Stimulated activated naive CD8-positive, alpha-beta T cell treated with anti-CD3 and anti-CD28 coated beads, Interleukin-15, amount 100 ng/mL, for 72 hours (primary cell): ENCODE measurements around the gene HMHB1.

Experiments used
- ATAC-seq: fragments of 150-1000 bp; cut with Tn5 transposase; 2 replicates; pipeline ENCODE4 v1.10.0; 2021; ENCODE audit warnings: mild to moderate bottlenecking, moderate library complexity
- DNase-seq, 2 donors: peaks; one replicate each; pipeline ENCODE4 v3.0.0; 2021 to 2022
- H3K27ac Mint-ChIP-seq, 2 donors: one replicate each; pipeline ENCODE4 v1.8.0; 2022; ENCODE audit warnings: mild to moderate bottlenecking in 2 of 2, mixed read lengths in 2 of 2, moderate library complexity in 2 of 2
- H3K27me3 Mint-ChIP-seq: one replicate; pipeline ENCODE4 v1.8.0; 2022; ENCODE audit warnings: mixed read lengths
- H3K4me1 Mint-ChIP-seq: one replicate; pipeline ENCODE4 v1.8.0; 2022; ENCODE audit warnings: mild to moderate bottlenecking, mixed read lengths
- H3K4me3 Mint-ChIP-seq, 2 donors: one replicate each; pipeline ENCODE4 v1.8.0; 2022; ENCODE audit warnings: mild to moderate bottlenecking in 2 of 2, mixed read lengths in 2 of 2, moderate library complexity in 1 of 2
- H3K9me3 Mint-ChIP-seq, 2 donors: one replicate each; pipeline ENCODE4 v1.8.0; 2022; ENCODE audit warnings: mixed read lengths in 2 of 2

HMHB1 gene

DNA sequence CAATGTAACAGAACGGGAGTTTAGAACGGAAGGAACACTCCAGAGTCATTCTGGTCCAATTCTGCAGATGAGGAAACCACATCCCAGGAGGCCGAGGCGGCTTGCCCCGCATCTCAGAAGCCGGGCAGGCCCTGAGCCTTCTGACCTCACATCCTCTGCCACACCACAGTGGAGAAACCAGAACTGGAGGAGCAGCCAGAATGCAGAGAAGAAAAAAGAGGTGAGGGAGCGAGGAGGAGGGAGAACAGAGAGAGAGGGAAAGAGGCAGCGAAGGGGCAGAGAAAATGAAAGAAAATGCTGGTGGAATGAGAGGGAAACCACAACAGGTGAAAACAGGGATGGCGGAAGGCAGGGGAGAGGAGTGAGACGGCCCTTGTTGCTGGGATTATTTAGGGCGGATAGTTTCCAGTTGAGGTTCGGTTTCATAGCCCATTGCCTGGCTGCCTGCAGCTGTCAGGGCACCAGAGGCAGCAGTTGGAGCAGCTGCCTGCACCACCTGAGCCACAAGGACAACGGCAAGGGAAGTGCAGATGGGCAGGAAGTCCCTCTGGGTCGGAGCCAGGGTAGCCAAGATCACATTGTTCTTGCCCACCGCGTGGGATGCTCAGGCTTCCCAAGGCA, at the start of gene HMHB1:
Gene HMHB1 (plus strand): TSS at position 77 of the 621 bp plus-strand sequence.
- Mint-ChIP-seq H3K4me1 (peaks cover 18% of the 10 kb centered on the region), H3K9me3 (no peaks in the 10 kb centered on the region), H3K4me3 (peak within 1 kb of the TSS; percentile 62 to 85), H3K27me3 (peaks cover 10% of the 10 kb centered on the region), H3K27ac (peak within 1 kb of the TSS; percentile 35 to 94)
- DNase-seq = peak in 1 of 2 donors; percentile 28
- ATAC-seq = peak; percentile 82

DNA sequence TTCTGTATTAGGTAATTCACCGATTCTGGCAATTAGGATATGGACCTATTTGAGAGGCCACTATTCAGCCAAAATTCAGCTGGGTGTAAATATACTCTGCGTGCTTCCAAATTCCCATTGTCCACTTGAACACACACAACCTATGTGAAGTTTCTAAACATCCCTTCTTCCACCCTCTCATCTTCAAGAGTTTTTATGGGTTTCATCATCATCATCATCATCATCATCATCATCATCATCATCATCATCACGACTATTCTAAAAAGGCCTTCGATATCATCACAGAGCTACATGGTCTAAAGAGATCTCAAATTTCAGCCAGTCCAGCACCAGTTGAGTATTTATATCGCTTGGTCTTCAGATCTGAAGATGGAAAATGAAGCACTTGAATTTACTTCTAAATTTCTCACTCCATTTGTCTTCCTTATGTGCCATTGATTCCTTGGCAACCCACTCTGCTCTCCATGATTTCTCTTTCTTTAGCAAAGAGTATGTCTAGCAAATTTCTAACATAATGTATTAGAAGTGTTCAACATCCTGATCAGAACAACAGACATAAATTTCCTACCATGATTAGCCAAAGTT, 49.2 kb upstream of the HMHB1 start:
- Mint-ChIP-seq H3K27ac (no peak overlapping the region), H3K4me3 (no peak overlapping the region), H3K4me1 (no peaks in the 10 kb centered on the region), H3K9me3 (no peaks in the 10 kb centered on the region), H3K27me3 (peaks cover 12% of the 10 kb centered on the region)
- ATAC-seq (no peak), DNase-seq (no peak)

DNA sequence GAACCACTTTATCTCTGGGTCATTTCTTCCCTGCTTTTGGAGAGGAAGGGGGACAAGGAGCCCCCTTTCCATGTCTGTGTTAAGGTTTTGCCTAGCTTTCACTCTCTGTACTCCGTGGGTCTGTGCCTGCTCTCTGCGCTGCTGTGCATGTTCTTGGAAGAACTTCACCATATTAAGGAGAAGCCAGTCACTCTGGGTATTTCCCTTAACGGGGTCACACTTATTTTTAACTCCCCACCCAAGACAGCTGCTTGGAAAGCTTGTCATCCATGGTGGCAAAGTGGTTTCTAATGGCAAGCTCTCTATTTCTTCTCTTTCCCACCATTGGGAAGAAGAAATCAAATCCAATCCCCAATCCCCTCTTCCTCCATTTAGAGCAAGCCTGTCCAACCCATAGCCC, 44.8 kb upstream of the HMHB1 start:
- DNase-seq = no peak
- H3K4me3 Mint-ChIP-seq = no peak overlapping the region

DNA sequence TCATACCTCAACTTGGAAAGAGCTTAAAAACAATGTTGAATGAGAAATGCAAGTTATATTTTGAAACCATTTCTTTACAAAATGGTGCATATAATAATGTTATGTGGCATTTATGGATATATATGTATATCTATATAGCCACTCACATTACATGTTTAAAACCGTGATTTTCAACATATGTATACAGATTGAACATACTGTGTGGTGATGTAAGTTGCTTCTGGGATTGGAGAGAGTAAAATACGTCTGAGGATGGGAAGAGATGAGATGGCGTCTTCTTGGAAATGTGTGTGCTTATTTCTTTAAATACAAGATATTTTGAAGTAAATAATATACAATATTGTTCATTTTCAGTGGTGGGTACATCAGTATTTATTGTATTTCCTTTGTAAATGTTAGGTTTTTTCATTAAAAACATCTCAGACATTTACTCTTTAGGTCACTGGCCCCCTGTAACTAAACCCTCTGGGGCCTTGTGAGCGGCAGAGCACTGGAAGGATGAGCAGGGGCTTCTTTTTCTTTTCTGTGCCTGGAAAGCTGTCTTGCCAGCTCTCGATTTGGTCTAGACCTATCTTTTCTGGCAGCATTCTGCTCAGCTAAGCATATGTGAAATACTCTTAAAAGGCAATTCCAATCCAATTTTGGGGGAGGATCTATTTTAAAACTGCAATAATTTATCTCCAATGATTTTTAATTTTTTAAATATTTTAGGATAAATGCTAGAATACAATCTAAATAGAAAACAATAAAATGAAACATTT, 42.8 kb upstream of the HMHB1 start:
- Mint-ChIP-seq H3K4me3 (no peak overlapping the region), H3K4me1 (no peaks in the 10 kb centered on the region)

More for the DNA sequence above, 44.8 kb upstream of the HMHB1 start:
- Mint-ChIP-seq H3K4me1 (no peaks in the 10 kb centered on the region), H3K27ac (no peak overlapping the region), H3K27me3 (peaks cover 21% of the 10 kb centered on the region), H3K9me3 (no peaks in the 10 kb centered on the region)
- no peak for ATAC-seq

DNA sequence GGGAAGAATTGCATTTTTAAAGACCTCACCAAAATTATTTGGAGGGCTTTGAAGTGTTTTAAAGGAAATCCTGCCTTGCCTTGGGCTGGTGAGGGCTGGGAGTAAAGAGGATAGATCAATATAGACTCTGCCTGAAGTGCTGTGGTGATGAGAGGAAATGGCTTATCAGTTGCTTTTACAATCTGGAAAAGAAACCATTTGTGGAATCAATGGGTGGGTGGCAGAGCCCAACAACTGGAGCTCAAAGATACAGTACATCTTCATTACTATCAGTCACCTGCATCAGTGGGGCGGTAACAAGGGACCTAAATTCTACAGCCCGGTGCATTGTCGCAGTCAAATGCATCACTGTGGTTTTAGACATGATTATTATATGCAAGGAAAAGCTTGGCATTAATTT, 41.5 kb upstream of the HMHB1 start:
- ATAC-seq = no peak
- H3K4me3 Mint-ChIP-seq = no peak overlapping the region
- DNase-seq = no peak
- H3K27ac Mint-ChIP-seq = no peak overlapping the region
- no peaks in the 10 kb centered on the region for H3K4me1 Mint-ChIP-seq
- H3K9me3 Mint-ChIP-seq = no peaks in the 10 kb centered on the region
- H3K27me3 Mint-ChIP-seq = peaks cover 21% of the 10 kb centered on the region

More for the DNA sequence above, 42.8 kb upstream of the HMHB1 start:
- H3K27me3 Mint-ChIP-seq = peaks cover 21% of the 10 kb centered on the region
- H3K27ac Mint-ChIP-seq = no peak overlapping the region
- DNase-seq (no peak), ATAC-seq (no peak)
- no peaks in the 10 kb centered on the region for H3K9me3 Mint-ChIP-seq

DNA sequence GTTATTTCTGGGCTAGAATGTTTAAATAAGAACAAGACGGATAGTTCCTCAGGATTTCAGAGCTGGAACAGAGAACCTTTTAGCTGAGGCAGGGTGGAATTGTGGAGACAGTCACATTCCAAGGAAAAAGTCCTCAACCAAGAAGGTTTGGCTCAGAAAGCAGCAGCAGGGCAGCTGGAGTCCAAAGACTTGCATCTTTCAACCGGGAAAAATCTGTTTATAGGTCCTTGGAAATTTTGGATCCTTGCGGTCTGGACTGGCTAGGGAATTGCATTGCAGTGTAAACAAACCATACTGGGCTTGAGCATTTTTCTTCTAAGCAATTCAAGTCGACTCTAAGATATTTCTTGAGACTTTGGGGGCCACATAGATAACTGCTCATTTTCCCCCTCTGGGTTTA, 40.8 kb upstream of the HMHB1 start:
- no peak overlapping the region for H3K27ac Mint-ChIP-seq

DNA sequence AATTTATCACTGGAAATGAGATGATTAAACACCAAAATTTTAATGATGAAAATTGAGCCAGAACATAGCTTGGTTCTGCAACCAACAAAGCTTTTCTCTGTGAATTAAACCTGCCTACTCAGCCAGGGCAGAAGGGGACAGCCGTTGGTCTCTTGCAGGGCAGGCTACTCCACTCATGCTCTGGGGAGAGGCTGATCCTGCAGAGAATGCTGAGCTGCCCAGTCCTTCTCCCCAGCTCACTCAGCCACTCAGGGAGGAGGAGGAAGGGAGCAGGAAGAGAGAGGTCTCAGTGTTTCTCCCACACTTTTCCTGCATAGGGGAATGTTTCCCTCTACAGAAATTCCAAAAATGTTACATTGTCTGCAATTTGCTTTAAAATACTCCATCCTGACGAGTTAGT, 40.4 kb upstream of the HMHB1 start:
- H3K4me3 Mint-ChIP-seq = no peak overlapping the region
- peaks cover 14% of the 10 kb centered on the region for H3K27me3 Mint-ChIP-seq
- no peaks in the 10 kb centered on the region for H3K9me3 Mint-ChIP-seq
- no peak for DNase-seq
- no peak for ATAC-seq
- H3K4me1 Mint-ChIP-seq = no peaks in the 10 kb centered on the region
- no peak overlapping the region for H3K27ac Mint-ChIP-seq

More for the DNA sequence above, 40.8 kb upstream of the HMHB1 start:
- Mint-ChIP-seq H3K9me3 (no peaks in the 10 kb centered on the region), H3K4me1 (no peaks in the 10 kb centered on the region), H3K4me3 (no peak overlapping the region), H3K27me3 (peaks cover 18% of the 10 kb centered on the region)
- DNase-seq (no peak), ATAC-seq (no peak)

DNA sequence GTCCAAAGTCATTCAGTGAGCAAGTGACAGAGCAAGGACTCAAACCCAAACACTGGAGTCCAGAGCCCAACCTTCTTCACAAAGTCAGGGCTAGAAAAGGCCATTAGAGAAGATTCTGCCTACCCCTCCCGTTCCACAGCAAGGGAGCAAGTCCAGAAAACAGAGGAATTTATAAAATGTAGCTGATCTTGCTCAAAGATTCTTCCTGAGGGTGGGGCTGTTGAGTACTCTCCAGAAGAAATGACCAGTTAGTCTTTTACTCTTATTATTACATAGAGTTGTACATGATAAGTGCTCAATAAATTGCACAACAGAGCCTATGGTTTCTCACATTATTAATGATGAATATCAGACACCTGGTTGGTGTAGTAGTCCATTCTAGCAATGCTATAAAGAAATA, 39.3 kb upstream of the HMHB1 start:
- no peak for DNase-seq
- Mint-ChIP-seq H3K4me1 (no peaks in the 10 kb centered on the region), H3K4me3 (no peak overlapping the region), H3K27ac (no peak overlapping the region), H3K27me3 (peaks cover 10% of the 10 kb centered on the region), H3K9me3 (no peaks in the 10 kb centered on the region)
- ATAC-seq = no peak

DNA sequence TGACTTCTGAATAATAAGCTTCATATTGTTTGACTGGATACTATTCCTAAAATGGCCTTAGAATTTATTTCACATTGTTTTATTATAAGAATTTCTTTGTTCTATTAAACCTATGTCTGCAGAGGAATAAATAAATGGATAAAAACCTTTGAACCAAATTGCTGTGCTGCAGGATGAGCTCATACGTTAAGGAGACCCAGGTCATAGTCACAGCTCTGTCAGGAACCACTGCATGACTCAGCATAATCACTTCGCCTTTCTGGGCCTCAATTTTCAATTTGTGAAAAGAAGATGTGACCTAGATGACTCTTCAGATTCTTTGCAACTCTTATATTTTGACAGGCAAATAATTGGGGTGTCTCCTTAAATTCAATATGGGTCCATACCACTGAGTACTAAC, 36.7 kb upstream of the HMHB1 start:
- peaks cover 3% of the 10 kb centered on the region for H3K27me3 Mint-ChIP-seq
- H3K27ac Mint-ChIP-seq = no peak overlapping the region
- no peaks in the 10 kb centered on the region for H3K9me3 Mint-ChIP-seq
- no peak overlapping the region for H3K4me3 Mint-ChIP-seq
- H3K4me1 Mint-ChIP-seq = no peaks in the 10 kb centered on the region
- DNase-seq (no peak), ATAC-seq (no peak)

DNA sequence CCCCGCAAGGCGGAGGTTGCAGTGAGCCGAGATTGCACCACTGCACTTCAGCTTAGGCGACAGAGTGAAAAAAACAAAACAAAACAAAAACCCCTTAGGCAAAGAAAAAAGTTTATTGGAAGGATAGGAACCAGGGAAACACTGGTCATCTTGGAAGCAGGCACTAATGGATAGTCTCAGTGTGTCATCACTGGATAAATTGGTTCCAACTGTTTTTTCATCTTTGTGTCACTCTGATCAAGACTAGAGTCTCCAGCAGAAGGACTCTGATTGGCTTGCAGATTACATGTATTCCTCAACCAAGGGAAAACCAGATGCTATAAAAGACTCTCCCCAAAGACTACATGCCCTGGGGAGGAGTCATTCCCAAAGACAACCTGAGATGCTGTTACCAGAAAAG, 35.0 kb upstream of the HMHB1 start:
- no peak overlapping the region for H3K27ac Mint-ChIP-seq
- no peaks in the 10 kb centered on the region for H3K9me3 Mint-ChIP-seq
- DNase-seq (no peak), ATAC-seq (no peak)
- no peaks in the 10 kb centered on the region for H3K4me1 Mint-ChIP-seq
- H3K27me3 Mint-ChIP-seq = no peaks in the 10 kb centered on the region
- no peak overlapping the region for H3K4me3 Mint-ChIP-seq

DNA sequence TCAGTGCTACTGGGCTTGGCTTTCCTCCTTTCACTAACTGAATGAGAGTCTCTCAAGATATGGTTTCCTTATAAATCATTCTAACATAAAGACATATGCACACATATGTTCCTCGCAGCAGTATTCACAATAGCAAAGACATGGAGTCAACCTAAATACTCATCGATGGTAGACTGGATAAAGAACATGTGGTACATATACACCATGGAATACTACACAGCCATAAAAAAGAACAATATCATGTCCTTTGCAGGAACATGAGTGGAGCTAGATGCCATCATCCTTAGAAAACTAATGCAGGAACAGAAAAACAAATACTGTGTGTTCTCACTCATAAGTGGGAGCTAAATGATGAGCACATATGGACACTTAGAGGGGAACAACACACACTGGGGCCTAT, 32.5 kb upstream of the HMHB1 start:
- ATAC-seq = no peak
- no peaks in the 10 kb centered on the region for H3K27me3 Mint-ChIP-seq
- H3K9me3 Mint-ChIP-seq = no peaks in the 10 kb centered on the region
- no peak overlapping the region for H3K27ac Mint-ChIP-seq
- no peak overlapping the region for H3K4me3 Mint-ChIP-seq
- DNase-seq = no peak
- H3K4me1 Mint-ChIP-seq = no peaks in the 10 kb centered on the region

DNA sequence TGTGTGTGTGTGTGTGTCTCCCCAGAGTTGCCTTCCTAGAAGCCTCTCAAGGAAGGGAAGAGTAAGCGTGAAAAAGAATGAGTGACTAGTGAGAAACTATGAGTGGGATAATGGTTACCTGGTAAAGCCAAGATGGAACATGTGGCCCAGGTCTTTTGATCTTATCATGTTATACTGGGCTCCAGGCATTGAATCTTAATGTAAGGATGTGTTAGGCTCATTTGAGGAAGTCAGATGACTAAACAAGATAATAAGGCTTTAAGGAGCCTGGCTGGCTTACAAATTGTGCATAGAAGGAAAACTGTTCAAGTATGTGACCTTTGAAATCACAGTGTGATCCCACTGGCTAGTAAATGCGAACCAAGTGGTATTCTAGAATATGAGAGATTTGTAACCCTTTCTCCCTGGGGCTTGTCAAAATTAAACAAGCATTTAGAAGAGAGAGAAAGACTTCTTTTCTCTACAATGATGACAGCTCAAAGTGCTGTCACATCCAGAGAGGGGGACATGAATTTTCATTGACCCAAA, 29.9 kb upstream of the HMHB1 start:
- no peaks in the 10 kb centered on the region for H3K4me1 Mint-ChIP-seq
- no peaks in the 10 kb centered on the region for H3K9me3 Mint-ChIP-seq
- ATAC-seq = no peak
- no peak overlapping the region for H3K27ac Mint-ChIP-seq
- no peak overlapping the region for H3K4me3 Mint-ChIP-seq
- DNase-seq = no peak
- no peaks in the 10 kb centered on the region for H3K27me3 Mint-ChIP-seq

DNA sequence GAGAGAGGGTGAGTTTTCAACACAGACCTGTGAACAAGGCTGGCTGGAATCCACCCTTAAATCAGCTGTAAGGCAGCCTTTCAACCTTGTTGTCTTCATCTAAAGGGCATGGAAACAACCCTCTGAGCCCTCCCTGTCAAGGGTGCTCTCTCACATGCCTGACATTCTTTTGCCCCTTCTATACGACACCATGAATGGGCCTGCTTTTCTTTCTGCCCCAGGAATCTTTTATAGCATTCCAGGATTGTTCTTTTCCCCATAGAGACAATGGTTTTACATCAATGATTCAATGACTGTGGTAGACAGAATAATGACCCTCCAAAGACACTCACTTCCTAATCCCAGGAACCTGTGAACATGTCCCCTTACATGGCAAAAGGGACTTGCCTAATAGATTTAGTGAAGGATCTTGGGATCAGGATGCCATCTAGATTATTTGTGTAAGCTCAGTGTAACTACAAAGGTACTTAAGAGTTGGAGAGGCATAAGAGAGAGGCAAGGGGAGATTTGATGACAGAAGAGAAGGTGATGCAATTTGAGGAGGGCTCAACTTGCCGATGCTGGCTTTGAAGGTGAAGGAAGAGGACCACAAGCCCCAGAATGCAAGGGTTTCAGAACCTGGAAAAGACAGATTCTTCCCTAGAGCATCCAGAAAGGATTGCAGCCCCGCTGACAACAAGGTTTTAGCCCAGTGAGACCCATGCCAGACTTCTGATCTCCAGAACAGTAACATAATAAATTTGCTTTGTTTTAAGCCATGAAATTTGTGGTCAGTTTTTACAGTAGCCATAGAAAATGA, 29.2 kb upstream of the HMHB1 start:
- DNase-seq (no peak), ATAC-seq (no peak)
- Mint-ChIP-seq H3K27ac (no peak overlapping the region), H3K27me3 (no peaks in the 10 kb centered on the region), H3K4me1 (no peaks in the 10 kb centered on the region), H3K4me3 (no peak overlapping the region), H3K9me3 (no peaks in the 10 kb centered on the region)

DNA sequence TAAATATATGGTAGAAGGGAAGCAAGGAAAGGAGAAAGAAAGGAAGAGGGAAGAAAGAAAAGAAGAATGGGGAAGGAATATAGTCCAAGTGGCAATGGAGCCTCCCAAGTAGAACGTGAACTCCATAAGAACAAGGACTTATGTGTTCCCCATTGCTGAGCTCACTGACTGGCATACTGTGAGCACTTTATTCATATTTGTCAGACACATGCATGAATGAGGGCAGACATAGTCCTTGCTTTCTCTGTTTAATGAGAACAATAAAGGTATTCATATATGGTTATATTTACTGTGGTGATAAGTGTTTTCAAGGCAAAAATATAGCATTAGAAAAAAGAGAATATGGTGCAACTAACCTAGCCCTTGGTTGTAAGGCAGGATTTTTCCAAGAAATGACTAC, 23.6 kb upstream of the HMHB1 start:
- peaks cover 0 to 5% of the 10 kb centered on the region in 2 donors for H3K9me3 Mint-ChIP-seq
- DNase-seq = no peak
- no peaks in the 10 kb centered on the region for H3K4me1 Mint-ChIP-seq

DNA sequence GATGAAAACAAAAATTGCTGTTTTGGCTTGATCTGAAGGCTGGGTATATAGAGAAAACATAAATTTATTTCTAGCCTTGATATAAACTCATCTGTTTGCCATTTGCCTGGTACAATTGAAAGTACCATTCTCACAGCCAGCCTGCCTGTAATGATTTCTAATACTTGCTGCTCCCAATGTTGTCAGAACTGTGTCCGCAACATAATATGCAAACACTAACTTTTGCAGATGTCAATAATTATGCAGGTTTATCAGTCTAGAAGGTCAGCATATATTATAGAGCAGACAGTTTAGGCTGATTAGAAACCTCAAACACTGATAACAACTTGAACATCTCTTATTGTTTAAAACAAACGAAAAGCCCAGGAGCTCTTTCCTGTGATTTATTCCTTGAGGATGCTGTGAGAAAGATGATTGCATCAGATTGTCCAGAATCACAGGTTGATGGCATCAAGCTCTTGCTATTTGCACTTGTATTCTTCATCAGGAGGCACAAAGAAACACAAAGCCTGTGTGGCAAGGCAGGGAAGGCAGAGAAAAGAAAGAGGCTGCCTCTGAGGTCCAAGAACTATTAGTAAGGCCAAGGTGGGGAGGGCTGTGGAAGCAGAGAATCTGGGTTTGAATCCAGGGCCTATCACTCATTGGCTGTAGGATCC, 21.4 kb upstream of the HMHB1 start:
- H3K4me3 Mint-ChIP-seq = no peak overlapping the region
- no peak overlapping the region for H3K27ac Mint-ChIP-seq
- H3K27me3 Mint-ChIP-seq = no peaks in the 10 kb centered on the region
- no peaks in the 10 kb centered on the region for H3K4me1 Mint-ChIP-seq
- DNase-seq = no peak
- H3K9me3 Mint-ChIP-seq = peaks cover 0 to 5% of the 10 kb centered on the region in 2 donors
- ATAC-seq = no peak

More for the DNA sequence above, 23.6 kb upstream of the HMHB1 start:
- ATAC-seq = no peak
- H3K27me3 Mint-ChIP-seq = no peaks in the 10 kb centered on the region
- H3K27ac Mint-ChIP-seq = no peak overlapping the region
- no peak overlapping the region for H3K4me3 Mint-ChIP-seq
